ENCODE data around the gene VASN.

The VASN gene

DNA sequence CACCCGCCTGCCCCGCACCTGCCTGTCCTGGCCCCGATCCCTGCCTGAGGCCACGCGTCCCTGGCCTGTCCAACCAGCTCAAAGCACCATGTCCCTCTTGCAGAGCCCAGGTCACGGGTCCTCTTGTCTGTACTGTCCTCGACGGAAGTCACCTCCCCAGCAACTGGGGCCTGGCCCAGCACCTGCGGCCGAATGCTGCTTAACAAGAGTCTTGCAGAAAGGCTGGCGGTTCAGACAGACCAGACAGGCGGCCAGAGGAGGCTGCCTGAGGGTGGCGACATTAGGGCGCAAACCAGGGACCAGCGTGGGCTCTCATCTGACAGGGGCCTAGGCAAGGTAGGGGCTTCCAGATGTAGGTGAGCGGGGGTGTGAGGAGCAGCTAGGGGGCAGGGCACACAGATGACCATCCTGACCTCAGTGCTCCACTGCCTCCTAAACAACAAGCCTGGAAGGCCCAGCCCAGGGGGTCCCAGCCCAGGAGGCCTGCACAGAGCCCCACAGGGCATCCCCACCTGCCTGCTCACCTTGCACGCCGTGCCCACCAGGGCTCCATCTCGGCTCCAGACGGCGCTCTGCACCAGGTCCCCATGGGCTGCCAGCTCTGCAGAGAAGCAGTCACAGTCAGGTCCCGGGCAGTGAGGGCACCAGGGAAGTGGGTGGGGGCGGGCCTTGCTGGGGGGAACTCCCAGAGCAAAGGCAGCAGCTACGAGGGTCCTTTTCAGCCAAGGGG is 33.5 kb downstream of the VASN start:
- no peak for FAIRE-seq

DNA sequence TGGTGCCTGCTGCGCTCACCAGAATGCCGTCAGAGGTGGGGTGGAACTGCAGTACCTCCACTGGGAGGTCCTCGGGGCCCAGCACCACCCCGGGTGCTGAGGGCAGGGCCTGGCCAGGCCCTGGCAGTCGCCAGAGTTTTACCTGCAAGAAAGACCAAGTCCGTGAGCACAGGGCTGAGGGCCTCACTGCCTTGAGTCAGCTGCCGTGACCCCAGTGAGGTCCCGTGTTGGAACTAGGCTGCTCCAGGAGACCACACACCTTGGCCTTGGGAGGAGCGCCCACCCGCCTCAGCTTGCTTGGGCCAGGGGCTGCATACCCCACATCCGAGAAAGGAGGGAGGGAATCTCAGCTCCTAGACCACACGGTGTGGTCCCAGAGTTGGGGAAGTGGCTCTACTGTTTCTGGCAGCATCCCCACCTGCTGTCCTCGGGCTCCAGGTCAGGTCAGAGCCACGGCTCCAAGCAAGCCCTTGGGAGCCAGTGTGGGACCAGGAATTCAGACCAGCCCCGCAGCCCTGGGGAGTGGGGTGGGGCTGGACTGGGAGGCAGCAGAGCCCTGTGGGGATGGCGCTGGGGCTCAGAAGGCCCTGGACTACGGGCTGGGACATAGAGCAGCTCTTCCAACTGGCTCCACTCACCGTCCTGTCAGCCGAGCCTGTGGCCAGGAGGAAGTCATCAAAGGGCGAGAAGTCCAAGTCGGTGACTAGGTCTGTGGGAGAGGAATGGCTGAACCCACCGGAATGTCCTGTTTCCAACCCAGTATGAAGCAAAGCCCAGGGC is 36.1 kb downstream of the VASN start:
- no peak for FAIRE-seq

DNA sequence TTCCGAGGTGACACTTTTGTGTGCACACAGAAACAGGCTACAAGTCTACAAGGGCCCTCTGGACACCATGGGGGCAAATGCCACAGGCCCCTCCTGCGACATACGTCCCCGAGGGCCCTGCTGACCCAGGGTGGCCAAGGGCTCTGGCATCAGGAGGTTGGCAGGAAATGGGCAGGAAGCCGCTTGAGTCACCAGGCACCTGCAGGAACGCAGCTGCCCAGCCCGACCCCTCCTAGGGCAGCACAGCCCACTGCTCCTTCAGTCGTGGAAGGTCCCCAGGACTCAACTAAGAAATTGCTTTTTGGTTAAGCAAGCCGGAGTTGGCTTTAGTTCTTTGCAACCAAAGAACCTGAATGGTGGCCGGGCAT is 36.7 kb downstream of the VASN start:
- no peak for FAIRE-seq

DNA sequence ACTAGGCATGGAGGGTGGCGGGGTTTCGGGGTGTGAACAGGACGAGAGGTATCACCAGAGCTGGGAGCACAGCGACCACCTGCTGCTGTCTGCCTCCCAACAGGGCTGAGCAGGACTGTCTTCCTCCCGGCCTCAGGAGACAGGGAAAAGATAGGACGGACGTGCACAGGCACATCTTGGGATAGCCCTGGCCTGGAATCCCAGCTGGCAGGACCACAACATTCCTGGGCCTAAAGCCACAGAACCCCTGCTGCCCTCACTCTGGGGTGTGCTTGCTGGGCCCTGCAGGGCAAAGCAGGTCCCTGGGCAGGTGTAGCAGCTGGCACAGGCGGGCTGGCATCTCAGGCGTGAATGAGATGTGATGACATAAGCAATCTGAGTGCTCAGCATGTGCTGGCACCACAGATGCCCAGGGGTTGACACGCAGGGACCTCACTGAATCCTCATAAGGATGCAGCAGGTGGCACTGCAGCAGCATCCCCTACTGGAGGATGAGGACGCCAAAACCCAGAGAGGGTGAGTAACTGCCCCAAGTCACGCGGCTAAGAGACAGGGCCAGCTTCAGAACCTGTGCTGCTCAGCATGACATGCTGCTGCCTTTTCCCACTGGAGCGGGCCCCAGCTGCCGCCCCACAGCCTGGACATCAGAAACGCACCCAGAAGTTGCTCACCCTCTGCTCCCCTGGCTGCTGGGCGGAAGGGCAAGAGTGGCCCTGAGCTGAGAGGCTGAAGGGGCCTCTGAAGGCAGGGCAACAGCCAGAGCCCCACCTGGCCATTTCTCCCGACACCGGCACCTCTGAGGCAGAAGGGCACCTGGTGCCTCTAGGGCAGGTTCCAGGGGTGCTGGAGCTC is 37.7 kb downstream of the VASN start:
- FAIRE-seq: peak; percentile 94

DNA sequence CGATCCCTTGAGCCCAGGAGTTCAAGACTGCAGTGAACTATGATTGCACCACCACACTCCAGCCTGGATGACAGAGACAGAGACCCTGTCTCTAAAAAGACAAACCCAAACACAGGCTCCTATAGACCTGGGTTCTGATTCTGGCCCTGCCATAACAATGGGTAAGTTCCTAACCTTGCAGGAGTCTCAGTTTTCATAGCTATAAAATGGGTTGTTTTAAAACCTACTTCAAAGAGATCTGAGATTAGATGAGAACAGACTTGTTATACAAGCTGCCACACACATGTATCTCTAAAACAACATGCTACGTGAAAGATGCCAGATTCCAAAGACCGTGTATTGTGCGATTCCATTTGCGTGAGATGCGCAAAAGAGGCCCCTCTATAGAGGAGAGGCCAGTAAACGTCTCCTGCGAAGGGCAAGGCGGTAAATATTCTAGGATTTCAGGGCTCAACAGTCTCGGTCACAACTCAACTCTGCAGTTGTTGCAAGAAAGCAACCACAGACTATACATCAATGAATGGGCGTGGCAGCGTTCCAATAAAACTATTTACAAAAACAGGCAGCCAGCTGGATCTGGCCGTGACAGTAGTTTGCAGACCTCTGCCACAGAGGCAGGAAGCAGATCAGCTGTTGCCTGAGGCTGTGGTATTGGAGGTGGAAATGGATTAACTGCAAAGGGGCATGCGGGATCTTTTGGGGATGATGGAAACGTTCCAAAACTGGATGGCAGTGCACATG is 38.9 kb downstream of the VASN start:
- FAIRE-seq: no peak

DNA sequence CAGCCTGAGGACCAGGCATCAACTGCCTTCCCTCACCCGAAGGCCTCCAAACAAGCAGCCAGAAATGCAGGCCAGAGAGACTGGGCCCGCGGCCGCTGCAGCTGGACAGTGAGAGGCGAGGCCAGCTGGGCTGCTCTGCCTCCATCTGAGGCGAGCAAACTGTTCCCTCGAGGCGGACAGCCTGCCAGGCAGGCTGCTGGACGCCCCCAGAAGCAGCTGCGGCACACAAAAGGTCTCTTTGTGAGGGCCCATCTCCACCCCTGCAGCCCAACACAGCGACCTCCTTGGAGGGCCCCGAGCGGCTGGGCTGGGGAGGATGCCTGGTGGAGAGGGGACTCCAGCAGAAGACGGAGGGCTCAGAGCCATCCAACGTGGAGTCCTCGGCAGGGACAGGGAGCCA is 40.0 kb downstream of the VASN start:
- FAIRE-seq: no peak

DNA sequence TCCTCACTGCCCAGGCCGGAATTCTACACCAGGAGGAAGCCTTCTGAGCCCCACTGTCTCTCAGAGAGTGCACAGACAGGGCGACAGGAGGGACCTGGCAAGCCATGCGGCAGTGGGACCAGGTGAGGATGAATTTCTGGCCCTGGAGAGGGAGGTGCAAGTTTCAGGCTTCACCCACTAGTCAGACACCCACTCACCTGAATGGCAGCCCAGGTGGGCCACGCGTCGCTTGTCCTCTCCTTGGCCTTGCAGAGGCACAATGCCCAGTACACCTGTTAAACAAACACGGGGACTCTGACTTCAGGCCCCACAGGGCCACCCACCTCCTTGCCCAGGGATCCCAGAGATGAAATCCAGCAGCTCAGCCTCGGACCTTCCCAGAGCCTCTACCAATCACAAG is 40.5 kb downstream of the VASN start:
- no peak for FAIRE-seq

DNA sequence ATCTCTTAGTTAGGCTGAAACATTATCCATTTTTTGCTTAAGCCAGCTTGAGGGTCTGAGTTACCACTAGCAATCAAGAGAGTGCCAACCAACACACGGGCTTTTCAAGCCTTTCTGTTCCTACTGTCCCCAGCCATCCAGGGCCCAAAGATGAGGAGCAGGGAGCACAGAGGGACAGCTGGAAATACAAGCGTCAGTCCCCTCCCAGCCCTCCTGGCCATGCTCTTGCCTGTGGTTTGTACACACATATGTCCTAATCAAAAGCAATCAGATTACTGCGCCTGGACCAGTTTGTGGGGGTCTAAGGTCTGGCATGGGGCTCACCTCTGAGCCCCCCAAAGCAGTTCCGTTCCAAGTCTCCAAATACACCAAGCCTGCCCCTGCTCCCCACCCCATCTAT is 41.2 kb downstream of the VASN start:
- FAIRE-seq: no peak

DNA sequence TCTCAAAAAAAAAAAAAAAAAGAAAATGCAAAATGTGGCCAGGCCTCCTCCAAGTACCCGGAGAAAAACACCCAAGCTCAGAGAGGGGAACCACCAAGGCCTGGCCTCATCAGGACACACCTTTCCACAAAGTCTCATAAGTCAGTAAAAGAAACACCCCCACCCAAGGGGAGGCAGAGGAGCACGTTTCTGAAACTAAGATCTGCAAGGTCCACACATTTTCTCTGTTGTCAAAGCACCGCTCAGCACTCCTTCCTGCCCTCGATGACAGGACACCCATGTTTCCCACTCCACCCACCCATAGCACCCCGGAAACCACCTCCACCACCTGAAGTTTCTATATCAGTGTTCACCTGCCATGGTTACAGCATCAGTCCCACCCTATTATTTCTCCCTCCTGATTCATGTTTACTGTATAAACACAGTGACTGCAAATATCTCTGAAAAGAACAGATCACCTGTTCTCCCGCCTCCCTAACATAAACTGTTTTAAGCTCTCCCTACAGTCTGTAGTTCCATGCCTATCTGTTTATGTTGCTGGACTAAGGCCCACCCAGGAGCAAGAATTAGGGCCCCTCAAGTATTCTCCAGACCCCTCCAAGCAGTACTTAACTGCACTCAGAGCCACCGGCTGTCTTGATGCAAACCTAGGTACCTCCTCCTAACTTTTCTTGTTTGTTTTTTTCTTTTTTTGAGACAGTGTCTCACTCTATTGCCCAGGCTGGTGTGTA is 42.7 kb downstream of the VASN start:
- FAIRE-seq: no peak

DNA sequence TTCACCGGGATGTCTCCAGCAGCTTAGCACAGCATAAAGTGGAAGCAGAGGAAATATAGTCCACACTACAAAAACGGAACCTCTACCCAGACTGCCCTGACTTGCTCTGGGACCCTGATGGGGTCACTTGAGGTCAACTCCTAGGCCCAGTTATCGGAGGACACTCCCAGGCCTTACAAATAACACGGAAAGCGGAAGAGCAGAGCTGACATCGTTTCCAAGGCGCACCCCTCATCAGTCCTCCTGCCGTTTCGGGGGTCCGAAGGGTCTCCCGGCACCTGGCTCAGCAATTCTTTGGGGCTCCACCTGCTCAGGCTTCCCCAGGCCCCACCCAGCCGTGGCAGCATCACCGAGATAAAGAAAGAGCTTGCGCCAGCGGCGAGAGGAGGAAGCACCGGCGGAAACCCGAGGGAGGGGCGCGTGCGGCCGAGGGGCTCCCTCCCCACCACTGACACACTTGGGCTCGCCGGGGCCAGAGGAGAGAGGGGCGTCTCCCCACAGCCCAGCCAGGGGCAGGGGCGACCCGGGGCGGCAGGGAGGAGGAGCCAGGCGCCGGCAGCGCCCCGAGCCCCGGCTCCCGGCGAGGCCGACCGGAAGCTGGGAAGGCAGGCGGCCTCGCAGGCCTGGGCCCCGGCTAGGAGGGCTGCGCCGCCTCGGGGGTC is 44.0 kb downstream of the VASN start:
- no peak for FAIRE-seq

DNA sequence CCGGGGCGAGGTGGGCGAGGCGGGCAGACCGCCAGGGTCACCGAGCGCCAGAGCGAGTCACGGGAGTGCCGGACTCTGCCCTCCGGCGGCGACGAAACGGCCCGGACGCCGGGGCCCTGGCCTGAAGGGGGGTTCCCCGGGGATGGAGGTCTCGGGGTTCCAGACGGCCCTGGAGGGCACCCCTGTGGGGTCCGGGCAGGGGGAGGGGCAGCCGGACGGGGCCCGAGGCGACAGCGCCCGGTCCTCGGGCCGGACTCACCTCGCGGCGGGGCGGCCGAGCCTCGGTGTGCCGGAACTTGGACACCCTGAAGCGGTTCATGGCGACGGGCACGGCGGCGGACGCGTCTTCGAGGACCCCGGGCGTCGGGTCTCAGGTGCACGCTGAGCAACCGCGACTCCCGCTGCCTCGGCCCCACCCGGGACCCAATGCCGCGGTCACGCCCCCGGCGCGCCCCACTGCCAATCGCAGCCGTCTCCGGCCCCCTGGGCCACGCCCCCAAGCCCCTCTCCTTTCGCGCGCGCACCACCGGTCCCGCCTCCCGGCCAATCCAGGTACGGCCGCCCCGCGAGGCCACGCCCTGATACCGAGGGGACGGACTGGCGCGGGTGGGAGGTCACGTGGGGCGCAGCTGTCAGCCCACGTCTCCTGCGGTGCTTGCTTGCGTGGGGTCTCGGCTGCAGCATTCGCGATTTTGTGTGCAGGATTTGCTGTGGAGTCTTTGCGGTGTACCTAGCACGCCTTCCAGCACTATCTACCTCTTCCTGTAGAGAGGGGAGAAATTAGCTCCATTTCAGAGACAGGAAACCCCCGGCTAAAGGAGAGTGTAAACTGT is 44.8 kb downstream of the VASN start, which contains the start of gene CORO7:
Gene CORO7, minus strand, starts transcription at position 397 of the 833 bp plus-strand sequence. Its CDS starts 78 bp downstream, at position 319.
- no peak for FAIRE-seq

DNA sequence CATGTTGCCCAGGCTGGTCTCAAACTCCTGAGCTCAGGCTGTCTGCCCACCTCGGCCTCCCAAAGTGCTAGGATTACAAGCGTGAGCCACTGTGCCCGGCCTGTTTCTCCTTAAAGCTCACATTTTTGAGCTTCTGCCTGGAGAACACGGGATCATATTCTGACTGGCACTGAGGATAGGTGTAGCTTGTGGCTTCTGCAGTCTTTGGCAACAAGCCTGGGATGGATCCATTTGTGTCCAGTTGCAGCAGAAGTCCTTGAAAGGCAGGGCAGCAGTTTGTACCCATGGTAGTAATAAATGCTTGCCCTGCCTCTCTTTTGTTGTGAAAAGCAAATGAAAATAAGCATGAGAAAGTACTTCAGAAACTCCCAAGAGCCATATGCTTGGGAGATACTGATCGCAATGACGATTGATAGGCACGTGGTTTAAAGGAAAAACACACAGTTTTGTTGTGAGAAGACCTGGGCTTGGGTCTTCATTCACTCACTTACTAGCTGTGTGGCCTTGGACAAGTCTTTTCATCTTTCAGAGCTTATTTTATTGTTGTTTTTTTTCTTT is 47.8 kb downstream of the VASN start:
- FAIRE-seq: no peak

DNA sequence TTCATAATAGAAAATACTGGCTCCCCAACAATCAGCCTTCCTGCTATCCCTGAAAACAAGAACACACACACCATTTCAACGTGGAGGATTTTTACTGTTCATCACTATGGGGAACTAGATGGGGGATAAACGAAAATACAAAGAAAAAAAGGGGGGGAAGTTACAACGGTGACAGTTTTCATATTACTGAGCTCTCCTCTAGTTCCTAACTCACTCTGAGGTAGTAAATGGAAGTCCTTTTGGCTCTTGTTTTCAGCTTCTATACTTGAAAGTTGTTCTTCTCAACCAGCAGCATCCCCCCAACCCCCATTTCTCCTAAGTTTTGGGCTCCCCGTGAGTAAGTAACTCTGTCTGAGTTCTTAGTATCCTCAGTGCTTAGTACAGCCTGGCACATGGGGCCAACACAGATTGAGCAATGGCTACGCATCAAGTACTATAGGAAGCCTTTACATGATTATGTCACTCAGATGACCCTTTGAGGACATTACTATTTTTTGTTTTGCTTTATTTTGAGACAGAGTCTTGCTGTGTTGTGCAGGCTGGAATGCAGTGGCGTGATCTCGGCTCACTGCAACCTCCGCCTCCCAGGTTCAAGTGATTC is 49.0 kb downstream of the VASN start:
- FAIRE-seq: no peak

DNA sequence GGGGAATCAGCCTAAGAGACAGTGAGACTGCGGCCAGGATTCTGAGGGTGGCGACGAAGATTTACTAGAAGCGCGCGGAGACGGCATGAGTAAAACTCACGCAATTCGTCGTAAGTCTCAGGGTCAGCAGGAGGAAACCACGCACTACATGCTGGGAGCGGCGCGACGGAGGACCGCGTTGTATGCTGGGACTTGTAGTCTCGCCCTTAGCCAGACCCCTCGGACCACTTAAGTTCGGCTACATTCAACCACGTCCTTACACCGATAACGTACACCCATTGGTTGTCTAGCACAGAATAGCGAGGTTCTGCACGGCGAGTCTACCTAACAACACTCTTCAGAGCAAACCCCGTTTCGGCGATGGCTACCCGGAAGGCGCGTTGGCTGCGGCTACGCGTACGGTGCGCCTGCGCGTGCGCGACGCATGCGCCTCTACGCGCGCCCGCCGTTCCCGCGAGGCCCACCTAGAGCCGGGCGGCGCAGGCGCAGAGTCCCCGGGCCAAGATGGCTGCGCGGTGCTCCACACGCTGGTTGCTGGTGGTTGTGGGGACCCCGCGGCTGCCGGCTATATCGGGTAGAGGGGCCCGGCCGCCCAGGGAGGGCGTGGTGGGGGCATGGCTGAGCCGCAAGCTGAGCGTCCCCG is 53.9 kb downstream of the VASN start, which contains the start of gene DNAJA3:
Gene DNAJA3, plus strand, starts transcription at position 491 of the 643 bp plus-strand sequence. Its CDS starts 14 bp downstream, at position 505.
- FAIRE-seq: peak; percentile 66

DNA sequence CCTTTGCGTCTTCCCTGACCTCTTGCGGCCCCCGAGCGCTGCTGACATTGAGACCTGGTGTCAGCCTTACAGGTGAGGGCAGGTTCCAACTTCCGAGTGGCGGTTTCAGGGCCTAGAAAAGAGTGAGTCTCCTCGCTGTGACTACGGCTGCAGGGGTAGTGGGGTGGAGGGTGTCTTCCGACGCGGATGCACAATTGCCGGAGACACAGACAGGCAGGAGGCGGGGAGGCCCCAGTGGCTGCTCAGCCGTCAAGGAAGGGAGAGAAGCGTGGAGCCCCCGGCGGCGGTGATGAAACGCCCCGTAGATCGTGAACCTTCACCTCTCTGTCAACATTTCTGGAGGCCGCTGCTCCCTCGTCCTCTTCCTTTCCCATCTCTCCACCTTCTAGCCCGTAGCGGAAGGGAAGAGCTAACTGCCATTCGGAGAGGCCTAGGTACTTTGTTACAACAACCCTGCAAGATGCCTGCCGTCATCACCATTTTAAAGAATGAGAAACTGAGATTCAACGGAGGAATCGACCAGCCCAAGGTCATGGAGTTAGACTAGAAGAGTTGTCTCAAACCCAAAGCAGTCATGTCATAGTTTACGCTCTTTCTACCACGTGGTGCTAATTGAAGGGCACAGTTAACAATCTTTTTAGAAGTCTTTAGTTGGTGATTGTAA is 54.5 kb downstream of the VASN start:
- no peak for FAIRE-seq

DNA sequence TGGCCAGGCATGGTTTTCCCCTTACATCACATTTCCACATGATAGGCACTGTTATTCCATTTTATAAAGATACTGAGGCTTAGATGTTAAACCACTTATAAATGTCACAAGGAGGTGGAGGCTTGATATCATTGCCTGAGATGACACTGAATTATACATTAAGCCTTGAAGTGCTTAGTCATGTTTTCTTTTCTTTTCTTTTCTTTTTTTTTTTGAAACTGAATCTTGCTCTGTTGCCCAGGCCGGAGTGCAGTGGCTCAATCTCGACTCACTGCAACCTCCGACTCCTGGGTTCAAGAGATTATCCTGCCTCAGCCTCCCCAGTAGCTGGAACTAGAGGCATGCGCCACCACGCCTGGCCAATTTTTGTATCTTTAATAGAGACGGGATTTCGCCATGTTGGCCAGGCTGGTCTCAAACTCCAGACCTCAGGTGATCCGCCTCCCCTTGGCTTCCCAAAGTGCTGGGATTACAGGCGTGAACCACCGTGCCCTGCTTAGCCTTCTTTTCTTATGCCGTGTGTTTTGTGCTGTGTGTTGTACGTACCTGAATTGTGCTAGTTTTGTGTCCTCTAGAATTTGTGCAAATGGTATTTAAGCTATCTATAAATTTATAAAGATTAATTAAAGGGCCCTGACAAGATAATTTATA is 55.2 kb downstream of the VASN start:
- FAIRE-seq: no peak

DNA sequence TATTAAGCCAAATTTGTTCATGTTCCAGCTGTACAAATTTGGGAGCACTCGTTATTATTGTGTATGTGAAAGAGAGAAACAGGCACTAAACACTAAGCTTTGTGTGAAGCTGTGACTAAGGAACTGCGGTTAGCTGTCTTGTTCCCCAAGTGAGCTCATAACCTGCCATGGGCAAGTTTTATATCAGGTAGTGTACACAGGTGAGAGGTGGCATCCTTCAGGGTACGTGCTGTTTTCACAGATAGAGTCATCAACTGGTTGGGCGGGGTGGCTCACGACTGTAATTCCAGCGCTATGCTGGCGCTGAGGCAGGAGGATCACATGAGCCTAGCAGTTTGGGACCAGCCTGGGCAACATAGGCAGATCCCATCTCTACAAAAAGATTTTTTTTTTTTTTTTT is 56.9 kb downstream of the VASN start:
- FAIRE-seq: no peak

DNA sequence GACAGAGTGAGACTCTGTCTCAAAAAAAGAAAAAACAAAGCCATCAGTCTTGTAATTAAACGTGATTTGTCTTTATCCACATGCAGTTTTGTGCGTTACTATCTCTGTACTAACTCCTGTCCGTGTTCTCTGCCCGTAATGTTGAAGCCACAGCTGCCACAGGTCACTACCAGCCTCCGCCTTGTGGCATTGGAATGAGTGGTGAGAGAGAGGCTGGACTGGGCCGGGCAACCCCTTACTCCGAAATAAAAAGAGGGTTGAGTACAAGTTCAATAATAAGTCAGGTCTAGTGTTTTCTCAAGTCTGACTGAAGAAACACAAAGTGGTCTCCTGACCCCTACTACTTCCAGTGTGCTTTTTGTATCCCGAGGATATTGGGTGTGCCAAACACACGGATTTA is 59.4 kb downstream of the VASN start:
- FAIRE-seq: no peak
